ENCODE data around the gene PCCA. TPM values are rescaled to one million over a fixed set of nuclear protein-coding genes. Genes with fewer than 3 reads are reported as not detected.

The PCCA gene
- total RNA-seq, 1 experiment from 2014 or later: 22.8 TPM

Other genes with a start within 250 kb of the PCCA start
- gene ZIC5, start 117.3 kb upstream of the PCCA start, total RNA-seq (2014; rRNA removed; shearing (Covaris generic)): 1.5 and 2.4 TPM in 2 replicates
- gene ZIC2, start 107.3 kb upstream of the PCCA start, total RNA-seq (2014; rRNA removed; shearing (Covaris generic)): 4.7 and 5.5 TPM in 2 replicates

All from A172 (cell line).